Lower leg skin (tissue), 4 donors: ENCODE data around the gene ACOT11. TPM values are rescaled to one million over a fixed set of nuclear protein-coding genes. Genes with fewer than 3 reads are reported as not detected.
A peak's percentile ranks its signal among the peaks of the same experiment; 100 is the strongest.

Experiments
- DNase-seq, 2 donors: peaks; one replicate each; pipeline ENCODE4 v3.0.0-alpha.2; 2019; ENCODE audit warnings: low spot score in 2 of 2
- H3K4me3 ChIP-seq: fragments of 200-600 bp; sonication (generic); 2 replicates; pipeline ENCODE4 v1.5.1; 2017; ENCODE audit warnings: mild to moderate bottlenecking, low read depth; ENCODE audit not compliant: poor library complexity, severe bottlenecking
- POLR2A ChIP-seq, 2 donors: fragments of 450-650 bp; IDR thresholded peaks; one replicate each; pipeline ENCODE4 v1.6.1; 2016 to 2017; ENCODE audit warnings: antibody characterized with exemption in 2 of 2, mild to moderate bottlenecking in 1 of 2, moderate library complexity in 1 of 2
- WGBS, 2 donors: methylation state at CpG; one replicate each; pipeline ENCODE4 v1.1.5; 2018; 5-methylcytosine and 5-hydroxymethylcytosine counted together
- intact Hi-C: fragments of 100-400 bp; cut with DNase I; formaldehyde crosslinking; loops from one replicate; pipeline ENCODE4 v1.15.0; 2023; ENCODE audit warnings: low total_unique reads
- total RNA-seq, 4 donors: library from RNA; depleted of rRNA; stranded (reverse); fragments of >200 nt; gene quantifications; one replicate each; pipeline ENCODE4 v1.1.0, GENCODE V29; 2016
- TF ChIP-seq, protein P1 (sequence below), 3 donors: fragments of 450-650 bp; IDR thresholded peaks; one replicate each; pipeline ENCODE4 v1.5.1; 2016; ENCODE audit warnings: antibody characterized with exemption in 3 of 3, mild to moderate bottlenecking in 3 of 3, moderate library complexity in 2 of 3

Gene ACOT11
- total RNA-seq, 4 donors from 2014 or later = 1.9 to 3.9 (median 2.2) TPM

DNA sequence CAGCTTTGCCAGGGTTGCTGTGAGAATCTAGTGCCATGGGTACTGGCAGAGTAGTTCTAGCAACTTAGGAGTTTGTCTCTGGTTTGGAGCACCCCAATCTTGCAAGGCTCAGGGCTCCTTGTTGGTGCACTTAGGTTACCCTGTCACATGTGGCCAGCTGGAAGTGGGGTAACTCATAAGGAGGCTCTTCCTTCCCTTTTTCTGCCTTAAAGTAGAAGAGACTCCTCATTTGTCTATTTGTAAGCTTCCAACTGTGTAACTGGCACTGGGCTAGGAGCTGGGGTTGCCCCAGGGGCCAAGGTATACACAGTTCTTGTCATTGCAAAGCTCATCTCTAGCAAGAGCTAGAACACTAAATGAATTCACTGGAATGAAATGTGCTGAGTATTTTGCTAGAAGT is 104.1 kb downstream of the ACOT11 start:
- DNase-seq = peak in 1 of 2 donors; percentile 29
- intact Hi-C loops = no loop called here
- TF ChIP-seq, protein P1, sequence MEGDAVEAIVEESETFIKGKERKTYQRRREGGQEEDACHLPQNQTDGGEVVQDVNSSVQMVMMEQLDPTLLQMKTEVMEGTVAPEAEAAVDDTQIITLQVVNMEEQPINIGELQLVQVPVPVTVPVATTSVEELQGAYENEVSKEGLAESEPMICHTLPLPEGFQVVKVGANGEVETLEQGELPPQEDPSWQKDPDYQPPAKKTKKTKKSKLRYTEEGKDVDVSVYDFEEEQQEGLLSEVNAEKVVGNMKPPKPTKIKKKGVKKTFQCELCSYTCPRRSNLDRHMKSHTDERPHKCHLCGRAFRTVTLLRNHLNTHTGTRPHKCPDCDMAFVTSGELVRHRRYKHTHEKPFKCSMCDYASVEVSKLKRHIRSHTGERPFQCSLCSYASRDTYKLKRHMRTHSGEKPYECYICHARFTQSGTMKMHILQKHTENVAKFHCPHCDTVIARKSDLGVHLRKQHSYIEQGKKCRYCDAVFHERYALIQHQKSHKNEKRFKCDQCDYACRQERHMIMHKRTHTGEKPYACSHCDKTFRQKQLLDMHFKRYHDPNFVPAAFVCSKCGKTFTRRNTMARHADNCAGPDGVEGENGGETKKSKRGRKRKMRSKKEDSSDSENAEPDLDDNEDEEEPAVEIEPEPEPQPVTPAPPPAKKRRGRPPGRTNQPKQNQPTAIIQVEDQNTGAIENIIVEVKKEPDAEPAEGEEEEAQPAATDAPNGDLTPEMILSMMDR (IDR thresholded peaks at IDR 0.05) = no peak
- TF ChIP-seq POLR2A (IDR thresholded peaks at IDR 0.05) = no peak
- H3K4me3 ChIP-seq = no peak overlapping the region

DNA sequence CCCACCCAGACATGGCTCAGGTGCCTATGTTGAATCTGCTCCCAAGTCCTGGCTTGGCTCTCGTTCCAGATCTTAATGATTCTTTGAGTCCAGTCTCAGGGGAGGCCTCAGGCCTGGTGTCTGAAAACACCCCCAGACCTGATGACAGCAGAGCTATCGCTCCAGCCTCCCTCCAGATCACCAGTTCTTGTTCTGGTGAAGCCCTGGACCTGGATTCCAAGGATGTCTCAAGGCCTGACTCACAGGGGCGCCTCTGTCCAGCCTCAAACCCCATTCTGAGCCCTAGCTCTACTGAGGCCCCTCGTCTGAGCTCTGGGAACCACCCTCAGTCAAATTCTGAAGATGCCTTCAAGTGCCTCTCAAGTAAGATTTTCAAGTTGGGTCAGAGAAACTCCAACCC is 105.0 kb downstream of the ACOT11 start:
- TF ChIP-seq POLR2A (IDR thresholded peaks at IDR 0.05) = no peak
- 90% methylated on average over 4 of the region's 4 CpGs for WGBS, 2 donors
- intact Hi-C loops = no loop called here

DNA sequence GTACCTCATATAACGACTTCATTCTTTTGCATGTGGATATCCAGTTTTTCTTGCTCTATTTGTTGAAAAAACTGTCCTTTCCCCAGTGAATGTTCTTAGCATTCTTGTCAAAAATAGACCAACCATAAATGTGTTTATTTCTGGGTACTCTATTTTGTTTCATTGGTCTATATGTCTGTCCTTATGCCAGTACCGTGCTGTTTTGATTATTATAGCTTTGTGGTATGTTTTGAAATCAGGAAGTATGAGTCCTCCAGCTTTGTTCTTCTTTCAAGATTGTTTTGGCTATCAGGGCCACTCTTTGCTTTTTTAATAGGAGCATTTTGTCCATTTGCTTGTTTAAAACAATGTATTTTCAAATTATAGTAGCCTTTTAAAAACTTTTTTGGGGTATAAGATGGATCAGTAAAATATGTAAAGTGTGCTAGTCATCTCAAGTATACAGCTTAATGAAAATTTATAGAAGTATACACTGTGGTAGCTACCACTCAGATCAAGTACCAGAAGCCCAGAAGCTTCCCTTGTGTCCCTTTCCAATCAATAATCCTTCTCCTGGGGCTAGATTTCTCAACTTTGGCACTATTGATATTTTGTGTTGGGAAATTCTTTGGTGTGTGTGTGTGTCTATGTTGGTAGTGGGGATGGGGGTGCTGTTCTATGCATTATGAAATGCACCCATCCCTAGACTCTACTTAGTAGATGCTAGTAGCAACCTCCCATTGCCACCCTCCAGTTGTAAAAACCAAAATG is 110.3 kb downstream of the ACOT11 start:
- no peak for TF ChIP-seq POLR2A (IDR thresholded peaks at IDR 0.05)
- TF ChIP-seq, protein P1 (IDR thresholded peaks at IDR 0.05) = no peak
- WGBS, 2 donors = 88 to 91% methylated on average over 2 of the region's 2 CpGs
- no peak for DNase-seq
- intact Hi-C loops = no loop called here
- no peak overlapping the region for H3K4me3 ChIP-seq

More for the DNA sequence above, 105.0 kb downstream of the ACOT11 start:
- peak in 1 of 2 donors; percentile 69 for DNase-seq
- no peak overlapping the region for H3K4me3 ChIP-seq

Other genes with a start within 250 kb of the ACOT11 start
- gene SSBP3, start 141.8 kb upstream of the ACOT11 start, total RNA-seq = 10 to 100 TPM; 19.3 to 40.5 (median 31.3) TPM
- gene FAM151A, start 75.3 kb downstream of the ACOT11 start, total RNA-seq = not detected
- gene MROH7, start 93.6 kb downstream of the ACOT11 start, total RNA-seq = 1 to 10 TPM in 3 of 4 donors, under 1 TPM in 1; 0.65 to 3.0 (median 2.0) TPM
- 10 to 100 TPM; 15.7 to 21.2 (median 18.3) TPM for gene TTC4, start 167.6 kb downstream of the ACOT11 start, total RNA-seq
- 1 to 10 TPM; 4.0 to 7.7 (median 5.1) TPM for gene PARS2, start 216.3 kb downstream of the ACOT11 start, total RNA-seq